Ishikawa (cell line): ENCODE measurements around the gene S100A1.

ENCODE experiments used
- CEBPB ChIP-seq: IDR thresholded peaks from 2 replicates; pipeline ENCODE4 v1.6.1; 2012
- CREB1 ChIP-seq: IDR thresholded peaks from 2 replicates; pipeline ENCODE4 v1.6.1; 2012; ENCODE audit warnings: low read depth
- EGR1 ChIP-seq: IDR thresholded peaks from 2 replicates; pipeline ENCODE4 v1.6.1; 2012
- EP300 ChIP-seq: IDR thresholded peaks from 2 replicates; pipeline ENCODE4 v1.6.1; 2012; ENCODE audit warnings: borderline replicate concordance
- FOXM1 ChIP-seq: IDR thresholded peaks from 2 replicates; pipeline ENCODE4 v1.6.1; 2012; ENCODE audit warnings: low read depth, borderline replicate concordance
- NFIC ChIP-seq: IDR thresholded peaks from 2 replicates; pipeline ENCODE4 v1.6.1; 2012
- RAD21 ChIP-seq: IDR thresholded peaks from 2 replicates; pipeline ENCODE4 v1.6.1; 2012; ENCODE audit warnings: low read depth
- TAF1 ChIP-seq: IDR thresholded peaks from 2 replicates; pipeline ENCODE4 v1.6.1; 2012; ENCODE audit warnings: low read depth, mild to moderate bottlenecking
- TCF12 ChIP-seq: IDR thresholded peaks from 2 replicates; pipeline ENCODE4 v1.6.1; 2012; ENCODE audit warnings: low read depth
- TEAD4 ChIP-seq: IDR thresholded peaks from 2 replicates; pipeline ENCODE4 v1.6.1; 2012
- YY1 ChIP-seq: IDR thresholded peaks from 2 replicates; pipeline ENCODE4 v1.6.1; 2012; ENCODE audit warnings: low read depth
- ZBTB7A ChIP-seq: IDR thresholded peaks from 2 replicates; pipeline ENCODE4 v1.6.1; 2012; ENCODE audit warnings: low read depth
- TF ChIP-seq, protein P1 (sequence below): IDR thresholded peaks from 2 replicates; pipeline ENCODE4 v1.6.1; 2012; ENCODE audit warnings: low read depth, mild to moderate bottlenecking
- TF ChIP-seq, protein P2 (sequence below): IDR thresholded peaks from 2 replicates; pipeline ENCODE4 v1.6.1; 2012
- TF ChIP-seq, protein P3 (sequence below): IDR thresholded peaks from 2 replicates; pipeline ENCODE4 v1.6.1; 2012

Gene S100A1

DNA sequence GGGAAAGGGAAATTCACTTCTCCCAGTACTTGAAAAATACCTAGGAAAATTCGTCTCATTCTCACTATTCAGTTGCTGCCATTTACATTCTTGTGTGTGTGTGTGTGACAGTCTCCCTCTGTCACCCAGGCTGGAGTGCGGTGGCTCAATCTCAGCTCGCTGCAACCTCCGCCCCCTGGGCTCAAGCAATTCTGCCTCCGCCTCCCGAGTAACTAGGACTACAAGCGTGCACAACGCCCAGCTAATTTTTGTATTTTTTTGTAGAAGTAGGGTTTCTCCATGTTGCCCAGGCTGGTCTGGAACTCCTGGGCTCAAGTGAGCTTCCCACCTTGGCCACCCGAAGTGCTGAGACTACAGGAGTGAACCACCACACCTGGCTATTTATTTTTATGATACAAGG lies 31.4 kb downstream of the S100A1 start:
- no peak for TF ChIP-seq FOXM1
- no peak for TF ChIP-seq YY1
- TF ChIP-seq, protein P1, sequence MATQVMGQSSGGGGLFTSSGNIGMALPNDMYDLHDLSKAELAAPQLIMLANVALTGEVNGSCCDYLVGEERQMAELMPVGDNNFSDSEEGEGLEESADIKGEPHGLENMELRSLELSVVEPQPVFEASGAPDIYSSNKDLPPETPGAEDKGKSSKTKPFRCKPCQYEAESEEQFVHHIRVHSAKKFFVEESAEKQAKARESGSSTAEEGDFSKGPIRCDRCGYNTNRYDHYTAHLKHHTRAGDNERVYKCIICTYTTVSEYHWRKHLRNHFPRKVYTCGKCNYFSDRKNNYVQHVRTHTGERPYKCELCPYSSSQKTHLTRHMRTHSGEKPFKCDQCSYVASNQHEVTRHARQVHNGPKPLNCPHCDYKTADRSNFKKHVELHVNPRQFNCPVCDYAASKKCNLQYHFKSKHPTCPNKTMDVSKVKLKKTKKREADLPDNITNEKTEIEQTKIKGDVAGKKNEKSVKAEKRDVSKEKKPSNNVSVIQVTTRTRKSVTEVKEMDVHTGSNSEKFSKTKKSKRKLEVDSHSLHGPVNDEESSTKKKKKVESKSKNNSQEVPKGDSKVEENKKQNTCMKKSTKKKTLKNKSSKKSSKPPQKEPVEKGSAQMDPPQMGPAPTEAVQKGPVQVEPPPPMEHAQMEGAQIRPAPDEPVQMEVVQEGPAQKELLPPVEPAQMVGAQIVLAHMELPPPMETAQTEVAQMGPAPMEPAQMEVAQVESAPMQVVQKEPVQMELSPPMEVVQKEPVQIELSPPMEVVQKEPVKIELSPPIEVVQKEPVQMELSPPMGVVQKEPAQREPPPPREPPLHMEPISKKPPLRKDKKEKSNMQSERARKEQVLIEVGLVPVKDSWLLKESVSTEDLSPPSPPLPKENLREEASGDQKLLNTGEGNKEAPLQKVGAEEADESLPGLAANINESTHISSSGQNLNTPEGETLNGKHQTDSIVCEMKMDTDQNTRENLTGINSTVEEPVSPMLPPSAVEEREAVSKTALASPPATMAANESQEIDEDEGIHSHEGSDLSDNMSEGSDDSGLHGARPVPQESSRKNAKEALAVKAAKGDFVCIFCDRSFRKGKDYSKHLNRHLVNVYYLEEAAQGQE, result no peak
- TF ChIP-seq TCF12, result no peak
- no peak for TF ChIP-seq EGR1
- TF ChIP-seq EP300, result no peak

DNA sequence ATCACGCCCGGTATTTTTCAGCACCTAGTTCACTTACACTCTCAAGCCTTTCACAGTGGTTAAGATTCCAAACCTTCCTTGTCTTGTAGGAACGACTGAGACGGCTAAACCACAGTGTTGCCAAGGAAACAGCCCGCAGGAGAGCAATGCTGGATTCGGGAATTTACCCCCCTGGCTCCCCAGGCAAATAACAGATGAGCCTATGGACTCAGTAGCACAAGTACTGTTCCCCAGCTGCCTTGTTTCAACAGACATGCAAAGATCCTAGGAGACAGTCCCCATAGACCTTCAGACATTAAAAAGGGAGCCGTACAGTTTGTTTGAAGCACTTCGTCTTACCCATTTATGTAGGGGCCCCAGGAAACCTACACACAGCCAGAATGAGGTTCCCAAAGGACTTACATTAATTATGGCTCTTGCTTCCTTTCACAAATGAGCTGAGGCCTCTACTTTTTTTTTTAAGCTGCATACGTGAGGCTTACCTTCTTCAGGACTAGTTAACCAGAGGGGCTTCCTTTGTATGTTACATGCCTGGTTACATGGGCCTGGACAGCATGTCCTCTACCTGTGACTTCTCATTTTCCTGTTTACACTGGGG lies 33.0 kb downstream of the S100A1 start:
- TF ChIP-seq EP300 (no peak), EGR1 (no peak), NFIC (no peak), ZBTB7A (no peak), CREB1 (no peak), TEAD4 (no peak), FOXM1 (no peak), RAD21 (no peak), YY1 (no peak), TCF12 (no peak), CEBPB (no peak)
- TF ChIP-seq, protein P2, sequence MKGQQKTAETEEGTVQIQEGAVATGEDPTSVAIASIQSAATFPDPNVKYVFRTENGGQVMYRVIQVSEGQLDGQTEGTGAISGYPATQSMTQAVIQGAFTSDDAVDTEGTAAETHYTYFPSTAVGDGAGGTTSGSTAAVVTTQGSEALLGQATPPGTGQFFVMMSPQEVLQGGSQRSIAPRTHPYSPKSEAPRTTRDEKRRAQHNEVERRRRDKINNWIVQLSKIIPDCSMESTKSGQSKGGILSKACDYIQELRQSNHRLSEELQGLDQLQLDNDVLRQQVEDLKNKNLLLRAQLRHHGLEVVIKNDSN, result no peak
- TF ChIP-seq, protein P3, sequence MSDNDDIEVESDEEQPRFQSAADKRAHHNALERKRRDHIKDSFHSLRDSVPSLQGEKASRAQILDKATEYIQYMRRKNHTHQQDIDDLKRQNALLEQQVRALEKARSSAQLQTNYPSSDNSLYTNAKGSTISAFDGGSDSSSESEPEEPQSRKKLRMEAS, result no peak
- TF ChIP-seq, protein P1, result no peak

DNA sequence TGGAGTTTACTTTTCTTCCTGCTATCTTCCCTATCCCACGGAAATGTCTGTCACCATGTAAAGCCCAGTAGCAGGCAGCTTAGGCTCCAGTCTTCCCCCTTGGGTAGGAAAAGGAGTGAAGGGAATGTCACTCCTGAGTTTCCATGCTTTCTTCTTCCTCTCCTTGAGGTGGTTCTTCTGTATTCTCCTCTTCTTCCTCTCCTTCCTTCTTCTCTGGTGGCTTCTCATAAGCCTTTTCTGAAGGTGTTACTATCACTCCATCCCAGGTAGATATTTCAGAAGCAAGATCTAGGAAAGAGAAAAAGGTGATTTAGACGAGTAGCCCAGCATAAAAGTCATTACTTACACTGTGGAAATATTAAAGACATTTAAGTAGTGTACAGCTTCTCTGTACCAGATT lies 34.0 kb downstream of the S100A1 start:
- TF ChIP-seq CREB1, result no peak
- TF ChIP-seq, protein P1, result no peak
- TF ChIP-seq, protein P2, result no peak
- no peak for TF ChIP-seq RAD21
- no peak for TF ChIP-seq ZBTB7A
- no peak for TF ChIP-seq EGR1
- no peak for TF ChIP-seq CEBPB
- TF ChIP-seq TAF1, result no peak

DNA sequence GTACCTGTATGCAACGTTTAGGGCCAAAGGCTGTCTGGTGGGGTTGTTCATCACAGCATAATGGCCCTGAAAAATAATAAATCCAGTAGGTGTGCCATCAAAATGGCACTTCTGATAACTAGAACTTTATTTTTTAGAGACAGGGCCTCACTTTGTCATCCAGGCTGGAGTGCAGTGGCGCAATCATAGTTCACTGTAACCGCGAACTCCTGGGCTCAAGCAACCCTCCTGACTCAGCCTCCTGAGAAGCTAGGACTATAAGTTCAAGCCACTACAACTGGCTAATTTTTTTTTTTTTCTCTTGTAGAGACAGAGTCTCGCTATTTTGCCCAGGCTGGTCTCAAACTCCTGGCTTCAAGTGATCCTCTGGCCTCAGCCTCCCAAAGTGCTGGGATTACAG lies 35.0 kb downstream of the S100A1 start:
- TF ChIP-seq TAF1 (no peak), EGR1 (no peak), TCF12 (no peak), TEAD4 (no peak), EP300 (no peak), RAD21 (no peak), YY1 (no peak), NFIC (no peak)
- TF ChIP-seq, protein P2, result no peak

DNA sequence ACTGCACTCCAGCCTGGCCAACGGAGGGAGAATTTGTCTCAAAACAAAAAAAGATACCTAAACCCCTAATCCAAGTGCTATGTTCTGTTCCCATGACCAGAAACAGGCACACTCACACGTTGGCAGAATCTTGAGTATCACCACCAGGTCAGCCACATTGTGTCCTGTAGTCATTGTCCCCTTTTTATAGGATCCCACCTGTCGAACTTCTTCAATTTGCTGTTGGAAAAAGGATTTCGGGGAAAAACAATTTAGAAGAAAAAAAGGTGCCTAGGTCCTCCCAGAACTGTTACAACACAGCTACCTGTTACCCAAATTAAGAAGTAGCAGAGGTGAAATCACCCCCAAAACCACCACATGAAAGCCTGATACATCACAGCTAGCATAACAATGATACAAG lies 39.2 kb downstream of the S100A1 start:
- TF ChIP-seq TEAD4 (no peak), CEBPB (no peak), NFIC (no peak), TAF1 (no peak), FOXM1 (no peak), EGR1 (no peak), CREB1 (no peak)
